Endothelial cell of umbilical vein (primary cell): ENCODE results near the gene TAS1R1. TPM values are rescaled to one million over a fixed set of nuclear protein-coding genes. Genes with fewer than 3 reads are reported as not detected.

Source experiments
- BruUV-seq: library from RNA; stranded (reverse); fragments of 400-500 nt; replicated peaks from 2 replicates; lab custom pipeline; 2021; lab: Mats Ljungman, UMichigan
- CTCF ChIA-PET: fragments of 300-600, 350-600 bp; sonication (Branson Sonifier 250); formaldehyde crosslinking; loops from one replicate; lab custom pipeline; 2021; ENCODE audit warnings: antibody characterized with exemption, inconsistent platforms; lab: Charles Lee
- POLR2A ChIA-PET: fragments of 300-600, 350-600 bp; sonication (Branson Sonifier 250); formaldehyde crosslinking; loops from one replicate; lab custom pipeline; 2021; ENCODE audit warnings: antibody characterized with exemption, inconsistent platforms; lab: Charles Lee
- DNase-seq: peaks from one replicate; pipeline ENCODE4 v3.0.0-alpha.2; 2011; ENCODE audit warnings: low read depth, low spot score
- FAIRE-seq: peaks from 2 replicates; lab custom pipeline; 2011; peaks lifted over from hg19 to GRCh38; lab: Jason Lieb, UNC
- H2AFZ ChIP-seq: 2 replicates; pipeline ENCODE4 v1.6.0; 2012; ENCODE audit warnings: low read depth, low read length, control low read depth, inconsistent platforms
- H3K27ac ChIP-seq: 2 replicates; pipeline ENCODE4 v1.5.1; 2011; ENCODE audit warnings: low read depth, mild to moderate bottlenecking, control low read depth, low read length, moderate library complexity; ENCODE audit not compliant: insufficient read depth
- H3K27me3 ChIP-seq, 2 experiments: 2 replicates each; pipeline versions ENCODE4 v1.6.0 to v1.6.1; 2011; ENCODE audit warnings: low read length in 2 of 2, mixed read lengths in 1 of 2; ENCODE audit not compliant: control insufficient read depth in 2 of 2, insufficient read depth in 2 of 2
- H3K36me3 ChIP-seq, 2 experiments: 2 replicates in 1 of 2; 3 replicates in 1 of 2; pipeline ENCODE4 v1.5.1; 2011; ENCODE audit warnings: low read length in 2 of 2, mild to moderate bottlenecking in 1 of 2, moderate library complexity in 1 of 2; ENCODE audit not compliant: control insufficient read depth in 2 of 2, insufficient read depth in 2 of 2; ENCODE audit errors: extremely low read depth in 1 of 2
- H3K4me1 ChIP-seq: 3 replicates; pipeline ENCODE4 v1.5.1; 2011; ENCODE audit warnings: mild to moderate bottlenecking, low read length; ENCODE audit not compliant: control insufficient read depth, insufficient read depth; ENCODE audit errors: extremely low read depth
- H3K4me2 ChIP-seq: 2 replicates; pipeline ENCODE4 v1.6.1; 2011; ENCODE audit warnings: low read length, control low read depth, mixed read lengths; ENCODE audit not compliant: insufficient read depth
- H3K4me3 ChIP-seq, 3 experiments: fragments of 200-600 bp in 1 of 3; sonication (generic), shearing (Covaris generic) in 1 of 3; replicated peaks in 1 of 3; 2 replicates each; pipeline ENCODE4 v1.5.1; 2011 to 2016; ENCODE audit warnings: control low read depth in 3 of 3, low read length in 3 of 3, mild to moderate bottlenecking in 2 of 3, inconsistent platforms in 1 of 3, low read depth in 1 of 3, moderate library complexity in 1 of 3; ENCODE audit not compliant: insufficient read depth in 1 of 3
- H3K79me2 ChIP-seq: 2 replicates; pipeline ENCODE4 v1.6.0; 2012; ENCODE audit warnings: low read length, inconsistent platforms; ENCODE audit not compliant: control insufficient read depth, insufficient read depth
- H3K9ac ChIP-seq: replicated peaks from 2 replicates; pipeline ENCODE3; 2011; ENCODE audit warnings: low read length, control low read depth; ENCODE audit not compliant: insufficient read depth; ENCODE audit errors: extremely low read depth
- H3K9me1 ChIP-seq: replicated peaks from 3 replicates; pipeline ENCODE4 v1.6.0; 2011; ENCODE audit warnings: mild to moderate bottlenecking, low read length; ENCODE audit not compliant: control insufficient read depth, insufficient read depth; ENCODE audit errors: extremely low read depth
- H3K9me3 ChIP-seq: replicated peaks from 2 replicates; pipeline ENCODE4 v1.5.1; 2012; ENCODE audit warnings: low read length, inconsistent platforms; ENCODE audit not compliant: control insufficient read depth, insufficient read depth
- H4K20me1 ChIP-seq: replicated peaks from 2 replicates; pipeline ENCODE3; 2011; ENCODE audit warnings: mild to moderate bottlenecking, low read length; ENCODE audit not compliant: control insufficient read depth, insufficient read depth; ENCODE audit errors: extremely low read depth
- CTCF ChIP-seq, 2 donors: IDR thresholded peaks; 1 replicate in 1 of 2; 2 replicates in 1 of 2; pipeline ENCODE4 v1.5.1; 2011; ENCODE audit warnings: low read length in 2 of 2, mild to moderate bottlenecking in 2 of 2, moderate library complexity in 2 of 2, control low read depth in 1 of 2, inconsistent platforms in 1 of 2, low read depth in 1 of 2; ENCODE audit not compliant: insufficient read depth in 1 of 2; ENCODE audit errors: extremely low read depth in 1 of 2
- EZH2 ChIP-seq: IDR thresholded peaks from 2 replicates; pipeline ENCODE4 v1.6.1; 2012; ENCODE audit warnings: borderline replicate concordance, low read depth, mild to moderate bottlenecking, moderate library complexity, low read length, inconsistent platforms; ENCODE audit not compliant: severe bottlenecking
- FOS ChIP-seq: IDR thresholded peaks from 2 replicates; pipeline ENCODE4 v1.6.1; 2011; ENCODE audit warnings: mild to moderate bottlenecking, low read length, moderate library complexity, borderline replicate concordance; ENCODE audit not compliant: insufficient read depth
- GATA2 ChIP-seq: IDR thresholded peaks from 2 replicates; pipeline ENCODE4 v1.7.0; 2011; ENCODE audit warnings: low read depth, mild to moderate bottlenecking, moderate library complexity, mixed read lengths, low read length; ENCODE audit not compliant: insufficient read length, insufficient read depth
- JUN ChIP-seq: IDR thresholded peaks from 2 replicates; pipeline ENCODE4 v1.6.1; 2011; ENCODE audit warnings: borderline replicate concordance, low read depth; ENCODE audit not compliant: insufficient read length, insufficient read depth
- MAX ChIP-seq: IDR thresholded peaks from 2 replicates; pipeline ENCODE4 v1.6.1; 2011; ENCODE audit not compliant: insufficient read depth, insufficient read length
- MYC ChIP-seq: IDR thresholded peaks from one replicate; pipeline ENCODE4 v1.6.1; 2011; ENCODE audit warnings: mild to moderate bottlenecking, low read depth, low read length
- POLR2A ChIP-seq: IDR thresholded peaks from 2 replicates; pipeline ENCODE4 v1.6.1; 2012; ENCODE audit warnings: low read depth, mild to moderate bottlenecking, control low read depth, low read length
- POLR2AphosphoS5 ChIP-seq: IDR thresholded peaks from 2 replicates; pipeline ENCODE4 v1.6.1; 2012; ENCODE audit warnings: low read depth, mild to moderate bottlenecking, control low read depth, low read length, moderate library complexity; ENCODE audit not compliant: insufficient read depth
- dilution Hi-C: fragments of 300-500 bp; cut with MboI; formaldehyde crosslinking; loops from one replicate; pipeline ENCODE4 v1.15.0; 2019; ENCODE audit warnings: low sequenced_read_pairs; ENCODE audit not compliant: extremely low pct_ligation_motif_present
- intact Hi-C: fragments of 100-400 bp; cut with micrococcal nuclease; formaldehyde crosslinking; loops from one replicate; pipeline ENCODE4 v1.10.0; 2022
- polyA plus RNA-seq, 4 experiments: library from polyadenylated mRNA; depleted of rRNA in 3 of 4; stranded (reverse) in 3 of 4; unstranded in 1 of 4; fragments of >200 nt; gene quantifications; 2 replicates each; pipeline versions ENCODE4 v1.2.1 to v1.2.3, GENCODE V29; 2011 to 2012; ENCODE audit warnings: missing spikeins in 1 of 4
- total RNA-seq: library from RNA; stranded (reverse); gene quantifications from 2 replicates; pipeline ENCODE4 v1.2.3, GENCODE V29; 2021

The TAS1R1 gene
- total and polyA plus RNA-seq, 2 donors (not counting 3 experiments of a cell fraction or from before 2014, with no cell fraction given) = not detected

- no peaks in the 10 kb centered on the region for H4K20me1 ChIP-seq
- dilution Hi-C loops (no loop called here), intact Hi-C loops (no loop called here)
- TF ChIP-seq POLR2A (no peak), FOS (no peak), POLR2AphosphoS5 (no peak), MAX (no peak), GATA2 (no peak), EZH2 (no peak), MYC (no peak), CTCF (IDR thresholded peaks at IDR 0.05; ENCODE audit: extremely low read depth in 1 of 2, insufficient read depth in 1 of 2, low read depth in 1 of 2, low read length in 2 of 2) (no peak), JUN (no peak)
- ChIA-PET CTCF (interaction anchor here (0.8 kb wide), 1 partner anchor 61 kb away, joined by 3 read pairs; no protein-coding TSS in a partner anchor), POLR2A (no interaction called here)
- H2AFZ ChIP-seq = no peak overlapping the region
- peaks cover 0 to 14% of the 10 kb centered on the region in 2 experiments for H3K36me3 ChIP-seq
- no peak overlapping the region for H3K4me3 ChIP-seq
- no peak for FAIRE-seq
- no peak overlapping the region for H3K27ac ChIP-seq
- no peaks in the 10 kb centered on the region for H3K9me3 ChIP-seq
- H3K79me2 ChIP-seq = peaks cover 11% of the 10 kb centered on the region
- no peak for DNase-seq
- H3K9me1 ChIP-seq = no peaks in the 10 kb centered on the region
- peaks cover 9% of the 10 kb centered on the region for H3K4me1 ChIP-seq
- no peaks in the 10 kb centered on the region for H3K27me3 ChIP-seq
- no TSS peak for BruUV-seq
- no peak overlapping the region for H3K9ac ChIP-seq
- no peak overlapping the region for H3K4me2 ChIP-seq
Measured at GRCh38 chr1:6585081-6585722, 30.1 kb downstream of the TAS1R1 start.
